GM21576 (cell line): ENCODE measurements around the gene RHOA.
A peak's percentile ranks its signal among the peaks of the same experiment; 100 is the strongest.
"Not testable (repeated sequence)": the region's sequence is repeated elsewhere in the genome, so short reads cannot be mapped to it uniquely, and the experiment has no call there.

Source experiments
- ATAC-seq: cut with Tn5 transposase; IDR thresholded peaks from one replicate; pipeline ENCODE4 v1.9.1; 2021; ENCODE audit warnings: mild to moderate bottlenecking, moderate library complexity; ENCODE audit not compliant: unreplicated experiment

RHOA gene

DNA sequence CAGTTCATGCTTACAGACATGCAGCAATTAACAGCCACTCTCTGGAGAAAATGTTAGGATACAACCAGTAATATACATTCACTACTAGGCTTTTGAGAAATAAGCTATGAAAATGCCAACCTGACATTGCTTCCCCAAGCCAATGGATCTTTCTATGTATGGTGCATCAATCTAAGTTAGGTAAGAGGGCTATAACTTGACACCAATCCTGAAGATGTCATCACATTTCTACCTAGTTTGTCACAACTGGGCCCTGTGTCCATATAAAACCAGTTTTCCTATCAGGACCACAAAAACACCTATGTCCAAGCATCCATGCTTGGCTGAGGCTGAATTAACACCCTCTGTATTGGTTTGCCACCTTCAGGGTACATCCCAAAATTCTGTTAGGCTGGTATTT lies 39.8 kb downstream of the RHOA start:
- ATAC-seq = no peak

DNA sequence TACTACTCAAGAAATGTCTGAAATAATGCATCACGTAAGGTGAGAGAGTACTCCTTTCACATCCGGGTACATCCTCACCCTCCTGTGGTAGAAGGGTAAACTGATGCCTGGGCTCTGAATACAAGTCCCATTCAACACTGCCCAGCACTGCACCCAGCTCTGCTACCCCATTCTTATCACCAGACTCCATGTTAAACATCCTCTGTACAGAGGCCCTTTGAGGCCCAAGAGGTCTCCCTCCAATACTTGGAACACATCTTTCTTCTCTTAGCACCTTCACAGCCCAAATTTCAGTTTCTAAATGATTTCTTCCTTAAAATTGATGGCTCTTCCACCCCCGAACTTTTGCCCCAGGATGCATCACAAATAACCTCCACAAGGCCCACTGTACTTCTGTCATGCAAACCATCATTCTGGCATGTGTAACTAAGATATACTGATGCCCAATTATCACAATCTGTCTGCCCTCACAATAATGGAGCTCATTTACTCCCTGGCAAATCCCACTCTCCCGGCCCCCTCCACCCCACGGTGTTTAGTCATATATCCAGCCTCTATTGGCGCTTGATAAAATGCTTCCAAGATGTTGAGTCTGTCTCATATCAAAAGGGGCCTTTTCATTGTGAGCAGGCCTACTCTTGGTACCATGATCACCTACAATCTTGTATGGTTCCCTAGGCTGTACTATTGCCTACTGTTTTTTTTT lies 41.0 kb downstream of the RHOA start:
- ATAC-seq = no peak

DNA sequence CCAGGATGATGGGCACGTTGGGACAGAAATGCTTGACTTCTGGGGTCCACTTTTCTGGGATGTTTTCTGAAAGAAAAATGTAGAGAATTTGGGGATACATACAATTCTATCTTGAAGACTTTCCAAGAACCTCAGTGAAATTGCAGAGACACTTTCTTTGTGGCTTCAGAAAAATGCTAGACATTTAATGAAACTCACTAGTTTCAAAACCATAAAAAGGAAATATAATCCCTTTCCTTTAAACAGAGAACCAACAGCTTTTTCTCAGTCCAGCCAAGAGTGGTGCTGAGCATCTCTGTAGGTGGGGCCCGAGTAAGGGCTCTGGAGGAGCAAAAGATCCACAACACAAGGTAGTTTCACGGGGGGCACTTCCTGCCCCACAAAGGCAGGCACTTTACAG lies 49.2 kb downstream of the RHOA start:
- ATAC-seq = no peak

DNA sequence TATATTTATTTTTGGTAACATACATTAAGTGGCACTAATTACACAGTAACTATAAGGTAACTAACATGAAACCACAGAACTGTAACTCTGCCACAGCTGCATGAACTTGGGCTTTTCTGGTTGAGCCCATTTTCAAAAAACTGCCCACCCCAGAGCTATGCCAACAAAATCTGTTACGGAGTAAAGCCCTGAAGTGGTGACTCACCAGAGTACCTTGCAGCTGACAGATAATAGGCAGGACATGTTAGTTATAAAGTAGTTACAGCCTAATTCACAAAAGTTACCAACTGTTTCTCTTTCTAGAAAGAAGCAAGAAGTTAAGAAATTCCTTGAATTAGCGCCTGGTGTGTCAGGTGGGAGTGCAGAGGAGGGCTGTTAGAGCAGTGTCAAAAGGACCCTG lies 52.2 kb downstream of the RHOA start:
- no peak for ATAC-seq

DNA sequence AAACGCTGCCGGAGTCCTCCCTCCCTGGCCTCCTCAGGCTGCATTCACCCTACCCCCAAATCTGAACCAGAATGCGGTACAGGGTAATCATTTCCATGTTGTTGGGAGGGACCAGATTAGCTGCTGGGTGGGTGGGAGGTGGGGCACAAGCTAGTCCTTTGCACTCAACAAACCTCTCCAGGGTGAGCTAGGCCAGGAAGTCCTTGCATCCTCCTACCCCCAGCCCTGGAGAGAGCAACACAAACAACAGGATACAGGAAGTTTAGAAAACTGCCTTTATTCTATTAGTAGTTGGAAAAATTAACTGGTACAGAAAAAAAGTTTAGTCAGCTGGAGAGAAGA lies 52.9 kb downstream of the RHOA start:
- ATAC-seq = no peak

DNA sequence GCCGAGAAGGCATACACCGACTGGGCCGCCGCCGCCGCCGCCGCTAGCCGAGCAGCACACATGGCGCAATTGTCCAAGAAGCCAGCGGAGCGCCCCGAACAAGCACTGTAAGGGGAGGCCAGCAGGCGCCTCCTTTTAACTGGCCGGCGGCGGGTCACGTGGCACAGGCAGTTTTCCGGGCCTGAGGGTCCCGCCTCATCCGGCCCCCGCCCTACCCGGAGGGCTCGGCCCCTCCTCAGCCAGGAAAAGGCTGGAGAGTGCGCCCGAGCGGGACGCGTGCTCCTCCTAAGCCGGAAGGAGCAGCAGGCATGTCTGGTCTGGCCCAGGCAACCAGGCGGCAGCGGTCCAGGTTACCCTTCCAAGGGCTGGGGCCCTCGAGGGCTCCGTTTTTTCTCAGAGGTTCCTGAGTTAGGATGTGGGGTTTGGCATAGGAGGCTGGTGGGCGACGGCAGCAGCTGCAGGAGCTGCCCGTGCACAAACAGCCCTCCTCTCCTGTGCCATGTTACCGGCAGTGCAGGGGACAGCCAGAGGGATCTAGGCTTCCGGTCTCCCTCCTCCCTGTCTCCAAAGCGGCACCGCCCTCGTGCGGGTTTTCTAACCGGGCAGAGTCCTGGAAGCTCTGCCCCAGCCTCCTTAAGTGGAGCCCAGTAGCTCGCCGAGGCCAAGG lies 53.4 kb downstream of the RHOA start, which contains the start of gene GPX1:
Gene GPX1, minus strand, starts transcription at position 137 of the 667 bp plus-strand sequence. Its CDS starts 75 bp downstream, at position 62.
- peak; percentile 82 for ATAC-seq

DNA sequence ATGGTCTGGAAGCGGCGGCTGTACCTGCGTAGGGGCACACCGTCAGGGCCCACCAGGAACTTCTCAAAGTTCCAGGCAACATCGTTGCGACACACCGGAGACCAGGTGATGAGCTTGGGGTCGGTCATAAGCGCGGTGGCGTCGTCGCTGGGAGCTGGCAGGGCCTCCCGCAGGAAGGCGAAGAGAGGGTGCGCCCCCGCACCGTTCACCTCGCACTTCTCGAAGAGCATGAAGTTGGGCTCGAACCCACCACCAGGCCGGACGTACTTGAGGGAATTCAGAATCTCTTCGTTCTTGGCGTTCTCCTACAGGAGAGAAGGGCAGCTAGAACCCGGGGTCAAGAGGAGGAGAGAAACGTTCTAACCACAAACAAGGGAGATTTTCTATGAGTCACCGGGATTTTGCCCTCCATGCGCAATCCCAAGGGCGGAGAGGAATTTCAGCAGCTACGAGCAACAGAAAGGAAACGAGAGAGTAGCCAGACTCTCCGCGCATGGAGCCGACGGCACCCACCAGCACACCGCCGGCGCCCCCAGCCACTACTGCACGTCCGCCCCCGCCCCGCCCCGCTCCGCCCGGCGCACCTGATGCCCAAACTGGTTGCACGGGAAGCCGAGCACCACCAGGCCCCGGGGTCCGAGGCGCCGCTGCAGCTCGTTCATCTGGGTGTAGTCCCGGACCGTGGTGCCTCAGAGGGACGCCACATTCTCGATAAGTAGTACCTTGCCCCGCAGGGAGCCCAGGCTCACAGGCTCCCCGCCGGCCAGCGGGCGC lies 54.1 kb downstream of the RHOA start:
- ATAC-seq = peak; percentile 10

DNA sequence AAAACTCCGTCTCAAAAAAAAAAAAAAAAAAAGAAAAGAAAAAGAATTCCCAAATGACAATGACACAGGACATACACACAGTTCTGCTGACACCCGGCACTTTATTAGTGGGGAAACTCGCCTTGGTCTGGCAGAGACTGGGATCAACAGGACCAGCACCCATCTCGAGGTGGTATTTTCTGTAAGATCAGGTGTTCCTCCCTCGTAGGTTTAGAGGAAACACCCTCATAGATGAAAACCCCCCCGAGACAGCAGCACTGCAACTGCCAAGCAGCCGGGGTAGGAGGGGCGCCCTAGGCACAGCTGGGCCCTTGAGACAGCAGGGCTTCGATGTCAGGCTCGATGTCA lies 54.7 kb downstream of the RHOA start:
- ATAC-seq = not testable (repeated sequence)

DNA sequence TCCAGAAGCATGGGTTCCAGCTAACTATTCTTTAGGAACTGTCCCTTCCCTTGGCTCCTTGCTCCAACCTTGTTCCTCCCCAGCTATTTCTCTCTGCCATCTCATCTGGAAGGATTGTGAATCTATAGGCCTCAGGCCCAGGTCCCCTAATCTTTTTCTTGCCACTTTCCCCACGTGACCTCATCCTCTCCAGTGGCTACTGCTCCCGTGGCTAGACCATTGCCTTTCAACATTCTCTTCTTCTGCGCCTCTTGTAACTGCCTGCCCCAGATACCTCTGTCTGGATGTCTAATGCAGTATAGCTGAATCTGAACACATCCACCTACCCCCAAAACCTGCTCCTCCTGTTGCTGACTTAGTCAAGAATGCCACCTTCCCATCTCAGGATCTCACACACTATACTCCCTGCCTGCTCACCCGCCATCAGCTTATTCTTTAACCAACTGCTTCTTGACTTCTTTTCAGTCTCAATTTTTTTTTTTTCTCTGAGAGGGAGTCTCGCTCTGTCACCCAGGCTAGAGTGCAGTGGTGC lies 58.8 kb downstream of the RHOA start:
- no peak for ATAC-seq

DNA sequence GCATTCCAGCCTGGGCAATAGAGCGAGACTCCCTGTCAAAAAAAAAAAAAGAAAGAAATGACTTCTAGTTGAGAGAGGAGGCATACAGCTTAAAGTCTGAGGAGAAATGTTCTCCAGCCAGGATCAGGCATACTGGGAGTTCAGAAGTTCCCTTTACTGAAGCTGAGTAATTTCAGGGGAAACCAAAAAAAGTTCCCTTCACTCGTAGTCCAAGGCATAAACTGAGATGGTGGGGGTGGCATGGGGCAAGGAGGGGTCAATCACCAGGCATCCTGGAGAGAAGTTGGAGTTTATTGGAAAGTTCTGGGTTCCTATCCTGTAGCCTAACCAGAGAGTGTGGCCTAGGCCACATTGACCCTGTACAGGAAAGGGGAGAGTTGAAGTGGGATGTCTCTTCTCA lies 59.5 kb downstream of the RHOA start:
- ATAC-seq = no peak

DNA sequence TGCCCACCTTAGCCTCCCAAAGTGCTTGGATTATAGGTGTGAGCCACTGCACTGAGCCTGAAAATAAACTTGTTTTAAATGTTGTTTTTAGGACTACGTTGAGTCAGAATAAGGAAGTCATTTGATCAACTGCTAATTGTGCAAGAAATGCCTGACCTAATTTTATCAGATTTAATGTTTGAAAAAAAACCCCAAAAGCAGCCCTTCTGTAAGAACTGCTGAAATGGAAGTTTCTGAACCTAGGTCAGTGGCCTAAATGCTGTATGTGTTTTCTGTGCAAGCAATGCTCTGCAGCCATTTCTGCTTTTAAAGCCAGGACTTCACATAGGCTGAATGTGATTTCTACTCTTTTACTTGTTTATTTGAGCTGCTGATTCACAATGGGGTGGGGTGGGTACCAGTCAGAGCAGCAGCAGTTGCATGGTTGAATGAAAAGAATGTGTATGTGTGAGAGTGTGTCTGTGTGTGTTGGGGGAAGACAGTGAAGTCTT lies 60.2 kb downstream of the RHOA start:
- ATAC-seq = no peak

DNA sequence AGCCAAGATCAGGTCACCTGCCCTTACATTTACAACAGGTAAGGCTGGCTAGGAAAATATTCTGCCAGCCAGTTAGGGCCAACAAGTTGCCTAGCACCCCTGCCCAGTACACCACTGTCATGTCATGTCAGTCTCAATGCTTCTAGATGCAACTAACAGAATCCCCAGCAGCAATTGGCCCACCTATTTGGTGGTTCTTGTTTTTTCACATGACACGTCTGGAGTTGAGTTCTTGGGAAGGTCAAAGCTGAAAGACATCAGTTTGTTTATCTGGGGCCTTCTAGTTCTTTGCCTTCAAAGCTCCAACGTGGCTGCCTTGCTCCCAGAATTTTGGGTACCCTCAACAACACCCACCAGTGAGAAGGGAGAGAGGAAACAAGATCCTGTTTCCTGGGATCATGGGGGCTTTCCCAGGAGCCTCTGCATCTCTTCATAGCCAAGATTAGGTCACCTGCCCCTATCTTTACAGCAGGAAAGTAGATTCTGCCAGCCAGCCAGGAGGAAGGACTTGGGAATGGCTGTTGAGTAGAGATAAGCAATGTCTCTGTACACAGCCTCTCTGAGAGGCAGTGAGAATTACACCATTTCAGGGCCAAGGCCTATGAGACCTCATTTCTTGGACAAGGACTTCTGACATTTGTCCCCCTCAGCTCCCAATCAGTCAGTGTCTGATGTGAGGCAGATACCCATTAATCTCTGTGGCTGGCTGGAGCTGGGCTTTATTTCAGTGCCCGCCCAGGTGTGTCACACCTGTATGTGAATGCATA lies 62.2 kb downstream of the RHOA start:
- ATAC-seq = no peak

DNA sequence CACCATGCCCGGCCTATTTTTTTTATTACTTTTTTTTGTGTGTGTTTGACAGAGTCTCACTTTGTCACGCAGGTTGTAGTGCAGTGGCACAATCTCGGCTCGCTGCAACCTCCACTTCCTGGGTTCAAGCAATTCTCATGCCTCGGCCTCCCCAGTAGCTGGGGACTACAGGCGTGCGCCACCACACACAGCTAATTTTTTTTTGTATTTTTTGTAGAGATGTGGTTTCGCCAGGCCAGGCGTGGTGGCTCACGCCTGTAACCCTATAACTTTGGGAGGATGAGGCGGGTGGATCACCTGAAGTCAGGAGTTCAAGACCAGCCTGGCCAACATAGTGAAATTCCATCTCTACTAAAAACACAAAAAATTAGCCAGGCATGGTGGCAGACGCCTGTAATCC lies 63.4 kb downstream of the RHOA start:
- ATAC-seq = not testable (repeated sequence)

DNA sequence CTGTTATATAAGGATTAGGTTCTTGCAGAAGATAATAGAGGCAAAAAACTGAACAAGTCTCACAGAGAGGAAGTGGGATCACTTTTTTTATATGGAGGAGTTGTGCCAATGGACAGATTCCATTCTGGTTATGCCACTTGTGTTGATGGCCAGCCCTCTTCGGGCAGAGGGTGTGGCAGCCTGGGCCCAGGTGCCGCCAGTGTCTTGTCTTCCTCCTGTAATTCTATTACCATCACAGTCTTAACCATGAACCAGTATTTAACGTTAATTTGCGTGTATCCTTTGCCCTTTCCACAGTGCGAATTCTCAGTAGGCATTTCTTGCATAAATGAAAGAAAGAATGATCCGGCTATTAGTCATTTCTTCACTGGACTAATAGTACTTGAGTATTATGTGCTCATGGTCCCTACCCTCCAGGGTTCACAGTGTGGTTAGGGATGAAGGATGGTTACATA lies 65.0 kb downstream of the RHOA start:
- no peak for ATAC-seq

DNA sequence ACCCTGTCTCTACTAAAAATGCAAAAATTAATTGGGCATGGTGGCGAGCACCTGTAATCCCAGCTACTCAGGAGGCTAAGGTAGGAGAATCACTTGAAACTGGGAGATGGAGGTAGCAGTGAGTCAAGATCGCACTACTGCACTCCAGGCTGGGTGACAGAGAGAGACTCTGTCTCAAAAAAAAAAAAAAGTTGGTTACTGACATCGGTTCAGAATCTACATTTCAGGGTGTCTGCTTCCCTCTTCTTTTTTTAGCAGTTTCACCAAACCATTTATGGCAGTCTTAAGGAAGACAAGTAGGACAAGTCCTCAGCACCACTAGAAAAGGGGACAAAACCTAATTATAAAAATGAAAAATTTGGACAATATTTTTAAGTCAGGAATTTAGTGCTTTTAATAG lies 68.6 kb downstream of the RHOA start:
- no peak for ATAC-seq

DNA sequence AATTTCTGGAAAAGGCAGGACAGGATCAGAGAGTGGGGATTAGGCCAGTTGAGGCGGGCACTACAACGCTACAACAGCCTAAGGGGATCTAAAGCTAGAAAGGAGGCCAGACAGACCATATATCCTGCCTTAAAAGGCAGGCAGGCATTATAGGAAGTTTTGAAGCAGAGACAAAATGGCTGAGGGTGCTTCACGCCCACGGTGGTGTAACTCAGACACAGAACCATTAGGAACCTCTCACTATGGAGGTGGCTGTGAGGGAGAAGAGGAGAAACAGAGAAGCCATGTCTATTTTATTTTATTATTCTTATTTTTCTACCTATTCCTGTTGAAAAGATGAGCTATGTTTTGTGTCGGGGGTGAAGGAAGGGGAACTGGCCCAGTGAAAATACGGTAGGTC lies 69.8 kb downstream of the RHOA start:
- no peak for ATAC-seq

DNA sequence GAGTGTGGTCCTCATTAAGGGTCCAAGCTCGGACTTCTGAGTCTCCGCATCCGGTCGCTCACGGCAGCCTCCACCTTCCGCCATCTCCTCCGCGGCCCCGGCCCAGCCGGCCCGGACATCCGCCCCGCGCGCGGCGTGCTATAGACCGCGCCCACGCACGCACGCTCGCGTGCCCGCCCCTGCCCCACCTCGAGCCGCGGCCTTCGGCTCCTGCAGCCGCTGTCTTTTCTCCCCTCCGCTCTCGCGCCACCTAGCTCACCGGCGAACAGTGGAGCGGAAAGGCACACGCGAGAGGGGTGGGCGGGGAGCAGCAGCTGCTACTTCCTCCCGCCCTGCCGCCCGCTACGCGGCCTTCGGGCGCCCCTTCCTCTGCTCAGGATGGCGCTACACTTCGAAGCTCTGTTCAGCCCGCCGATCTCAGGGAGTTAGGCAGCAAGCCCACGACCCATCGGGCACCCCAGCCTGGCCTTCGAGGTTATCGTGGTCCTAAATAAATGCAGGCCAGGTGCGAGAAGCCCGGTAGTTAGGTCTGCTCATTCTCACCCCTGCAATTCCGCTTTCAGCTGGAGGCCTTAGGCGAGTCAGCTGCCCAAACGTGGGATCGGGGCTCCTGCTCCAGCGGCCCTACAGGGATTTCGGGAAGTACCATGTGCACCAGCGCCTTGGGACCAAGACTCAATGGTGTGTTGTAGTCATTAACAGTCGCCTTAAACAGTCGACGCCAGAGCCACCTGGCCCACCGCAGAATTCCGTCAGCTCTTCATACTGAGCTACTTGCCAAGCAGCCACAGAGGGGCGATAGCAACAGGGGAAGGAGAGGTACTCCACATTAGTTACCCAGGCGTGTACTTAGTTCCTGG lies 71.6 kb downstream of the RHOA start, which contains the start of gene USP4:
Gene USP4, minus strand, starts transcription at position 113 of the 860 bp plus-strand sequence. Its CDS starts 29 bp downstream, at position 84.
- peak; percentile 82 for ATAC-seq

DNA sequence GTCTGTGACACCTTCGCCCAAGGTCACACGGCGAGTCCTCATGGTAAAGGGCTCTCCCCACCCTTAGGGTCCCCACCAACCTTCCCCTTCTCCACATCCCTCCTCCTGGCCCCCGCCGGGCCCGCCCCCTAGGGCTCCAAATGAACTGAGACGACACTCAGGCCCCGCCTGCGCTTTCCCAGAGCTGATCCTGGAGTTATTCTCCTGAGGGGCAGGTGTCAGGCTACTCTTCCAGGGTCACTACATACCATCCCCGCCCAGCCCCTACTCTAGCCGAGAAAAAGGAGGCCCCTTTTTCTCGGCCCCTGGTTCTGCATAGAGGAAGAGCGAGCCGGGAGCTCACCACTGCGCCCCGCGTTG lies 72.2 kb downstream of the RHOA start:
- ATAC-seq = no peak

DNA sequence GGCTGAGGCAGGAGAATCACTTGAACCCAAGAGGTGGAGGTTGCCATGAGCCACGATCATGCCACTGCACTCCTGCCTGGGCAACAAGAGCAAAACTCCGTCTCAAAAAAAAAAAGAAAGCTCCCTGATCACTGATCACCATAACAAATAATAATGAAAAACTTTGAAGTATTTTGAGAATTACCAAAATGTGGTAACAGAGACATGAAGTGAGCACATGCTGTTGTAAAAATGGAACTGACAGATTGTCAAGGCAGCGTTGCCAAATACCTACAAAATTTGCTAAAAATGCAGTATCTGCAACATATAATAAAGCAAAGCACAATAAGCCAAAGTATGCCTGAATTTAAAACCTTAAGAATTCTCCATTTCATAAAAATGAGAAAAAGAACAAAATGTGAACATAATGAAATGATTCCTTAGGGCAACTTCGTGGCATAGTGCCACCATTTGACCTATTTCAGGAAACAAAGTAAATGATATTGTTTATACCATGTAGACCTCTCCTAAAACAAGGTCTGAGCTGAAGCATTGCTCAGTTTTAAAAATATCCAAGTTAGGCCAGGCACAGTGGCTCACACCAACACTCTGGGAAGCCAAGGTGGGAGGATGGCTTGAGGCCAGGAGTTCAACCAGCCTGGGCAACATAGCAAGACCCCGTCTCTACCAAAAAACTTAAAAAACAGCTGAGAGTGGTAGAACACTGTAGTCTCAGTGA lies 77.7 kb downstream of the RHOA start:
- ATAC-seq = no peak
